ENCODE results near the gene PEMT.

PEMT gene

DNA sequence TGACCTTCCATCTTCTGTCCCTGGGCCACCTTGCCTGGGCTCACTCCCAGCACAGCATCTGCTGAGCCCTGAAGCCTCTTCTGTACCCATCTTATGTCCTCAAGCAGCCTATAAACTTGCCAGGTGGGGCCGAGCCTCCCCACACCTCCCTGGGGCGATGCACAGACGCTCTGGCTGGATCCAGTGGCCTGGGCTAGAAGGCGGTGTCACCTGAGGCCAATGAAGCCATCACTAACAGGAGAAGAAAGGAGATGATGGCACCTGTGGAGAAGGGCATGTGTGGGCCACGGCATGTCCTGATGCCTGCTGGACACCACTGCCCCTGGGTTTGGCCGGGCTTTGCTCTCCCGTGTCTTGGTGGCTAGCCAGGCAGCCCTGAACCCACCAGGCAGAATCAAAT, 45.5 kb downstream of the PEMT start:
- TF ChIP-seq, protein P1, sequence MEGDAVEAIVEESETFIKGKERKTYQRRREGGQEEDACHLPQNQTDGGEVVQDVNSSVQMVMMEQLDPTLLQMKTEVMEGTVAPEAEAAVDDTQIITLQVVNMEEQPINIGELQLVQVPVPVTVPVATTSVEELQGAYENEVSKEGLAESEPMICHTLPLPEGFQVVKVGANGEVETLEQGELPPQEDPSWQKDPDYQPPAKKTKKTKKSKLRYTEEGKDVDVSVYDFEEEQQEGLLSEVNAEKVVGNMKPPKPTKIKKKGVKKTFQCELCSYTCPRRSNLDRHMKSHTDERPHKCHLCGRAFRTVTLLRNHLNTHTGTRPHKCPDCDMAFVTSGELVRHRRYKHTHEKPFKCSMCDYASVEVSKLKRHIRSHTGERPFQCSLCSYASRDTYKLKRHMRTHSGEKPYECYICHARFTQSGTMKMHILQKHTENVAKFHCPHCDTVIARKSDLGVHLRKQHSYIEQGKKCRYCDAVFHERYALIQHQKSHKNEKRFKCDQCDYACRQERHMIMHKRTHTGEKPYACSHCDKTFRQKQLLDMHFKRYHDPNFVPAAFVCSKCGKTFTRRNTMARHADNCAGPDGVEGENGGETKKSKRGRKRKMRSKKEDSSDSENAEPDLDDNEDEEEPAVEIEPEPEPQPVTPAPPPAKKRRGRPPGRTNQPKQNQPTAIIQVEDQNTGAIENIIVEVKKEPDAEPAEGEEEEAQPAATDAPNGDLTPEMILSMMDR (conservative IDR thresholded peaks at IDR 0.05; ENCODE audit: low read depth, low read length): no peak
- H3K4me3 ChIP-seq (ENCODE audit: low read depth, low read length): no peak overlapping the region
- DNase-seq (ENCODE audit: low read depth): no peak

DNA sequence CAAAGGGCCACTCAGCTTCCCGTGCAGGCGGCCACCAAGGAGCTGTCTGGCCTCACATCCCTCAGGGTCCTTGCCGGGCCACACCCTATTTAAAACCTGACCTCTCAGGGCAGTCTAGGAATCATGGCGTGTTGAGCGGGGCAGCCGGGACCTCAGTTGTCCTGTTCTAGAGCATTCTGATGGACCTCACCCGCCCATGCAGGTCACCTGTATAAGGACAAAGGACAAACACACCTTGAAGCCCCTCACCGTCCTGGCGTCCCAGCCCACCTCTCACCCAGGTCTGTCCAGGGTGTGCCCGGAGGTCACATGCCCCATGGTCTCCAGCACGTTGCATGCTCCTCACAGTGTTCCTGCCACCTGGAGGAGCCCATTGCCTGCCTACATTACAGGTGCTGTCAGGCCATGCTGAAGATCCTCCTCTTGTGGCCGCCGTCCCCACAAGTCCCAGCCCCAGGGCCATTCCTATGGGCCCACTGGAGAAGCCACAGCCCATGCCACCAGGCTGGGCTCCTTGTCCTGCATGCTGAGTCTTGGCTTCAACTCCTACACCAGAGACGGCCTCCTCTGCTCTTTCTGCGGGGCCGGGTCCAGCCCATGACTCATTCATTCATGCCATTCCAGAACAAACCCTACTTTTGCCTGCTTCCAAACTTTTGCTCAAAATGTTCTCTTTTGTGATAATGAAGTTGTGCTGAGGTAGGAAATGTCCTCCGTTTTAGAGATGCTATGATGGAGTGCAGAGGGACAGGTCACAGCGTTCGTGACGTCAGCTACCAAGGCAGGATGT, 46.3 kb downstream of the PEMT start:
- DNase-seq (ENCODE audit: low read depth): peak; percentile 63
- H3K4me3 ChIP-seq (ENCODE audit: low read depth, low read length): no peak overlapping the region
- TF ChIP-seq, protein P1 (conservative IDR thresholded peaks at IDR 0.05; ENCODE audit: low read depth, low read length): no peak

DNA sequence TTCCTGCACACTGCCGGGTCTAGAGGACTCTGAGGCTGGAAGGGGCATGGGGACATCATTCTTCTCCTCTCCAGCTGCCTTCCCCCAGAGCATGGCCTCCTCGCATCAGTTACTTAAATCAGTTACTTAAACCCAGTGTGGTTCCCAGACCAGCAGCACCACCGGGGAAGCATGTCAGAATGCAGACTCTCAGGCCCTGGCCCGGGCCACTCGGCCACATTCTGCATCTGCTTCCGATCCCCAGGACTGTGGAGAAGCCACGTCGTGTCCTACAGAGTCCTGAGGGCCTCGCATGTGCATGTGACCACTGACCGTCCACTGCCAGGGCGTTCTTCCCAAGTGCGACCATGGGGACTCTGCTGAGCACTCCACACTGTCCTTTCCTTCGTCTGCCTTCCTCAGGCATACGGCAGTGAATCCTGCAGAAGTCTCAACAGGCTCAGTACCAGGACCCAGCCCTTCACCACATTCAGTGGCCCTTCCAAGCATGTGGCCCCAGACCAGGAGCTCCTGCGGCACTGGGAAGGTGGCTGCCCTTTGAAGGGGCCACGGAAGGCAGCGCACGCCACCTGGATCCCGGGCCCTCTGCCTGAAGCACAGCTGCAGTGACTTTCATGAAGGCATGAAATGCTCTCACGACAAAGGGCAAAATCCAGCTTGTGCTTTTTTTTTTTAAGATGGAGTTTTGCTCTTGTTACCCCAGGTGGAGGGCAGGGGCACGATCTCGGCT, 48.4 kb downstream of the PEMT start:
- no peak for DNase-seq (ENCODE audit: low read depth)
- no peak overlapping the region for H3K4me3 ChIP-seq (ENCODE audit: low read depth, low read length)
- TF ChIP-seq, protein P1 (conservative IDR thresholded peaks at IDR 0.05; ENCODE audit: low read depth, low read length): no peak

DNA sequence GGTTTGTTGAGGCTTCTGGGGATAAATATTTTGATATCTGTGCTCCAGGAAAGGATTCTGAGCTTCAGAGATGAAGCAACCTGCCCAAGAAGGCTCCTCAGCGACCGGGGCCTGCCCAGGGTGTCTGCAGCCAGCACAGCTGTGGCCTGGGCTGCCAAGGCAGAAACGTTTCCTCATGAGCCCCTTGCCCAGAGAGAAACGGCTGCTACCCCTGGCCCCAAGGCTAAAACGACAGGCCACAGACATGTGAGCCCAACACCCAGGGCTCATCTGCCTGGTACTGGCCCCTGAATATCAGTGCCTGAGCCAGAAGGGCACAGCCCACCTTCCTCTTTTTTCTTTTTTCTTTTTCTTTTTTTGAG, 49.9 kb downstream of the PEMT start:
- no peak overlapping the region for H3K4me3 ChIP-seq (ENCODE audit: low read depth, low read length)
- no peak for DNase-seq (ENCODE audit: low read depth)
- TF ChIP-seq, protein P1 (conservative IDR thresholded peaks at IDR 0.05; ENCODE audit: low read depth, low read length): no peak

DNA sequence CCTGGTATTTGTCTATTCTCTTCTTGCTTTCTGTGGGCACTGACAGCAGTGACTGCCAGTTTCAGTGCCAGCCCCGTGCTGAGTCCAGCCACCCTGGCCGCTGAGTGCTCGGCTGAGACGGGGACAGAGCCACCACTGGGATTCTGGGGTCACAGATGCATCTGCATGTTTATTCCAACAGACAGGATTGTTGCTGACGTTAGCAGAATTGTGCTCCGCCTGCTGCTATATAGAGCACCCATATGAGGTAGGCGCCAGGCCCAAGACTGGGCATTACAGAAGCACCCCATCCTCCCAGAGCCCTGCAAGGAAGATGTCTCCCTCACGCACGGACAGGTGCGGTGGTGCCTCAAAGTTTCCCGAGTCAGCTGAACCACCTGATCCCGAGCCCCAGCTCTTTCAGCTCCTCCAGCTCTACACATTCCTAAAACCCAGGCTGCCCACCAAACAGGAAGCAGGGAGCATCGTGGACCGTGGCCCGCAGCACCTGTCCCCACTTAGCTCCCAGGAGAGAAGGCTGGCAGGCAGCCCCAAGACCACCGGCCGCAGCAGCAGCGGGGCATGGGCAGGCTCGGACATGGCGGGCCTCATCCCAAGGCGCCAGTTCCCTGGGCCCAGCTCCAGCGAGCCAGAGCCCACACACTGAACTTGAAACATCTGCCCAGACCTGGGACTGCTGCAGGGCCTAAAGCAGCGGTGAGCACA, 50.4 kb downstream of the PEMT start:
- TF ChIP-seq, protein P1 (conservative IDR thresholded peaks at IDR 0.05; ENCODE audit: low read depth, low read length): no peak
- H3K4me3 ChIP-seq (ENCODE audit: low read depth, low read length): no peak overlapping the region
- no peak for DNase-seq (ENCODE audit: low read depth)

DNA sequence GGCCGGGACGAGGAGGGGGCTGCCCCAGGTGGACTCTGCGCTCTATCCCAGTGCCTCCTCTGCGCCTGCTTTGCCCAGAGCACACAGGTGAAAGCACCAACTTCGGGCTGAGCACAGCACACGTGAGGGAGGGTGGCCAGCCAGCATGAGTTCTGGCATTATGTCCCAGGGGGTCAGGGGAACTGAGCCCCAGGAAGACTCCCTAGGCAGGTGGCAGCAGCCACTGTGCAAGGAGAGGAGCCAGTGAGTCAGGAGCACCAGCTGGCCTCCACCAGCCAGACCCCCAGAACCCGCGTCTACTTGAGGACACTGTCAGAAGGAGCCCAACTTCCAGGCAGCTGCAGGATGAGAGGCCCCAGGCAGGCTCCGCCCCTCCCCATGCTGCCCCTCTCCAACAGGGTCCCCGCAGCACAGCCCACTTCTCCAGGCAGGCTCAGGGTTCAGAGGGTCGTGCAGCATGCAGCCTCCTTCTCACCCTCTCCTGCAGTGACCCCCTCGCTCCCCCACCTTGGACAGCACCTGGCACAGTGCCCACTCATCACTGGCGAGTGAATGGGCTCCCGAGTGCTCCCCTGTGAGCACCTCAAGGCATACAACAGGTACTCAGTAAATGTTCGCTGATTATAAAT, 51.1 kb downstream of the PEMT start:
- no peak for DNase-seq (ENCODE audit: low read depth)
- H3K4me3 ChIP-seq (ENCODE audit: low read depth, low read length): no peak overlapping the region
- TF ChIP-seq, protein P1 (conservative IDR thresholded peaks at IDR 0.05; ENCODE audit: low read depth, low read length): no peak
